Neuronal stem cell (in vitro differentiated cells): ENCODE results near the gene MS4A18.

ENCODE experiments used
- DNase-seq: peaks from one replicate; pipeline ENCODE4 v3.0.0-alpha.2; 2013; ENCODE audit warnings: low spot score
- H2AFZ ChIP-seq: one replicate; pipeline ENCODE4 v1.6.1; 2013; ENCODE audit warnings: mild to moderate bottlenecking, low read length, inconsistent platforms
- H2AK5ac ChIP-seq: 2 replicates; pipeline ENCODE4 v1.6.1; 2013; ENCODE audit warnings: low read depth, mild to moderate bottlenecking, inconsistent platforms, low read length, moderate library complexity, mixed read lengths
- H2BK120ac ChIP-seq: 2 replicates; pipeline ENCODE4 v1.6.1; 2013; ENCODE audit warnings: low read depth, mild to moderate bottlenecking, inconsistent platforms, low read length, moderate library complexity, mixed read lengths
- H2BK12ac ChIP-seq: one replicate; pipeline ENCODE4 v1.6.1; 2013; ENCODE audit warnings: low read length, inconsistent platforms
- H2BK15ac ChIP-seq: 2 replicates; pipeline ENCODE4 v1.6.1; 2013; ENCODE audit warnings: mild to moderate bottlenecking, low read length, inconsistent platforms, mixed read lengths
- H2BK5ac ChIP-seq: one replicate; pipeline ENCODE4 v1.6.1; 2013; ENCODE audit warnings: inconsistent platforms, mild to moderate bottlenecking, low read length, moderate library complexity
- H3K14ac ChIP-seq: one replicate; pipeline ENCODE4 v1.6.1; 2013; ENCODE audit warnings: low read length, inconsistent platforms
- H3K18ac ChIP-seq: 2 replicates; pipeline ENCODE4 v1.6.1; 2013; ENCODE audit warnings: low read length, inconsistent platforms
- H3K23ac ChIP-seq: 2 replicates; pipeline ENCODE4 v1.6.1; 2013; ENCODE audit warnings: low read depth, mild to moderate bottlenecking, mixed read lengths, low read length, inconsistent platforms; ENCODE audit not compliant: poor library complexity
- H3K27ac ChIP-seq: replicated peaks from 3 replicates; pipeline ENCODE4 v1.5.1; 2013; ENCODE audit warnings: low read length, inconsistent platforms
- H3K27me3 ChIP-seq, 3 experiments: 2 replicates each; pipeline ENCODE4 v1.6.1; 2013; ENCODE audit warnings: low read length in 3 of 3, mild to moderate bottlenecking in 2 of 3, inconsistent platforms in 1 of 3, low read depth in 1 of 3, mixed read lengths in 1 of 3, moderate library complexity in 1 of 3; ENCODE audit not compliant: control insufficient read depth in 3 of 3, insufficient read depth in 3 of 3
- H3K36me3 ChIP-seq, 2 donors: replicated peaks in 1 of 2; 2 replicates each; pipeline ENCODE4 v1.6.1; 2013; ENCODE audit warnings: low read length in 2 of 2; ENCODE audit not compliant: control insufficient read depth in 2 of 2, insufficient read depth in 2 of 2
- H3K4ac ChIP-seq: 2 replicates; pipeline ENCODE4 v1.6.1; 2013; ENCODE audit warnings: inconsistent platforms, mild to moderate bottlenecking, low read length, moderate library complexity
- H3K4me1 ChIP-seq, 2 donors: 1 replicate in 1 of 2; 2 replicates in 1 of 2; pipeline ENCODE4 v1.6.1; 2013; ENCODE audit warnings: low read length in 2 of 2, low read depth in 1 of 2; ENCODE audit not compliant: control insufficient read depth in 2 of 2, insufficient read depth in 1 of 2
- H3K4me2 ChIP-seq: one replicate; pipeline ENCODE4 v1.6.1; 2013; ENCODE audit warnings: mild to moderate bottlenecking, low read length, inconsistent platforms; ENCODE audit not compliant: insufficient read depth, poor library complexity, severe bottlenecking
- H3K4me3 ChIP-seq, 2 donors: 2 replicates each; pipeline ENCODE4 v1.5.1; 2013; ENCODE audit warnings: low read length in 2 of 2, mild to moderate bottlenecking in 2 of 2, inconsistent platforms in 1 of 2, moderate library complexity in 1 of 2
- H3K79me1 ChIP-seq: one replicate; pipeline ENCODE4 v1.6.1; 2013; ENCODE audit warnings: low read depth, mild to moderate bottlenecking, inconsistent platforms, low read length, moderate library complexity
- H3K9ac ChIP-seq: one replicate; pipeline ENCODE4 v1.6.1; 2013; ENCODE audit warnings: mild to moderate bottlenecking, low read depth, low read length, inconsistent platforms; ENCODE audit not compliant: poor library complexity
- H3K9me3 ChIP-seq, 2 donors: replicated peaks in 1 of 2; 2 replicates each; pipeline versions ENCODE3 to v1.6.1; 2013; ENCODE audit warnings: low read length in 2 of 2, mild to moderate bottlenecking in 2 of 2, inconsistent platforms in 1 of 2, low read depth in 1 of 2, mixed read lengths in 1 of 2, moderate library complexity in 1 of 2; ENCODE audit not compliant: control insufficient read depth in 2 of 2, insufficient read depth in 1 of 2
- H4K8ac ChIP-seq: one replicate; pipeline ENCODE4 v1.6.1; 2013; ENCODE audit warnings: low read depth, mild to moderate bottlenecking, inconsistent platforms, low read length, moderate library complexity
- H4K91ac ChIP-seq: one replicate; pipeline ENCODE4 v1.6.1; 2013; ENCODE audit warnings: low read length, low read depth, mild to moderate bottlenecking, inconsistent platforms; ENCODE audit not compliant: poor library complexity
- WGBS, 2 donors: extraction: QIAGEN DNeasy Blood & Tissue Kit; methylation state at CpG; one replicate each; pipeline ENCODE4 v1.1.7; 2013; ENCODE audit warnings: missing lambda C conversion rate in 2 of 2, mixed read lengths in 1 of 2; ENCODE audit not compliant: insufficient read length in 2 of 2, insufficient replicate concordance in 1 of 2; ENCODE audit errors: extremely low coverage in 2 of 2; 5-methylcytosine and 5-hydroxymethylcytosine counted together

The MS4A18 gene

GRCh38 chr11:60769811-60770210, 45.3 kb downstream of the MS4A18 start:
- WGBS, 2 donors = no CpG with 5 or more reads among the region's 11 CpGs
- H3K4me2 ChIP-seq = no peak overlapping the region

GRCh38 chr11:60771146-60771545, 46.6 kb downstream of the MS4A18 start:
- no peak overlapping the region for H2AK5ac ChIP-seq
- H2AFZ ChIP-seq = no peak overlapping the region
- no peak overlapping the region for H2BK120ac ChIP-seq
- no peak overlapping the region for H2BK5ac ChIP-seq
- no peak overlapping the region for H3K27ac ChIP-seq
- H3K14ac ChIP-seq = no peak overlapping the region
- H3K4me1 ChIP-seq = no peaks in the 10 kb centered on the region
- H3K79me1 ChIP-seq = no peaks in the 10 kb centered on the region
- H2BK12ac ChIP-seq = no peak overlapping the region
- H3K36me3 ChIP-seq = no peaks in the 10 kb centered on the region
- no peak for DNase-seq
- no peak overlapping the region for H3K4me2 ChIP-seq
- no peak overlapping the region for H3K4me3 ChIP-seq
- no peak overlapping the region for H3K23ac ChIP-seq
- no peak overlapping the region for H3K9ac ChIP-seq
- WGBS, 2 donors = no CpG with 5 or more reads among the region's 4 CpGs
- no peak overlapping the region for H4K8ac ChIP-seq
- H3K27me3 ChIP-seq = peaks cover 0 to 3% (median 0%) of the 10 kb centered on the region in 3 experiments
- no peak overlapping the region for H2BK15ac ChIP-seq
- H4K91ac ChIP-seq = no peak overlapping the region
- H3K9me3 ChIP-seq = no peaks in the 10 kb centered on the region
- H3K4ac ChIP-seq = no peak overlapping the region
- no peak overlapping the region for H3K18ac ChIP-seq

More at GRCh38 chr11:60769811-60770210, 45.3 kb downstream of the MS4A18 start:
- Histone ChIP-seq H2BK15ac (no peak overlapping the region), H3K36me3 (no peaks in the 10 kb centered on the region), H2BK12ac (no peak overlapping the region), H2BK120ac (no peak overlapping the region), H2AK5ac (no peak overlapping the region), H3K4me3 (no peak overlapping the region), H3K23ac (no peak overlapping the region), H3K4me1 (no peaks in the 10 kb centered on the region), H4K8ac (no peak overlapping the region), H3K14ac (no peak overlapping the region), H2AFZ (no peak overlapping the region), H3K9ac (peak overlapping the region; percentile 50), H3K9me3 (no peaks in the 10 kb centered on the region), H4K91ac (peak overlapping the region; percentile 35), H3K79me1 (no peaks in the 10 kb centered on the region), H3K27me3 (peaks cover 0 to 3% (median 0%) of the 10 kb centered on the region in 3 experiments), H2BK5ac (no peak overlapping the region), H3K27ac (no peak overlapping the region), H3K18ac (peak overlapping the region; percentile 78), H3K4ac (peak overlapping the region; percentile 39)
- no peak for DNase-seq

GRCh38 chr11:60771879-60772525, 47.5 kb downstream of the MS4A18 start:
- H3K23ac ChIP-seq = no peak overlapping the region
- no peak overlapping the region for H3K27ac ChIP-seq
- no peak overlapping the region for H3K4ac ChIP-seq
- no peak overlapping the region for H4K91ac ChIP-seq
- no peak overlapping the region for H2AK5ac ChIP-seq
- no peak overlapping the region for H3K18ac ChIP-seq
- H3K27me3 ChIP-seq = peaks cover 0 to 3% (median 0%) of the 10 kb centered on the region in 3 experiments
- H3K36me3 ChIP-seq = no peaks in the 10 kb centered on the region
- no CpG with 5 or more reads among the region's 16 CpGs for WGBS, 2 donors
- no peak overlapping the region for H3K14ac ChIP-seq
- no peak overlapping the region for H3K4me3 ChIP-seq
- no peaks in the 10 kb centered on the region for H3K4me1 ChIP-seq
- no peak overlapping the region for H2AFZ ChIP-seq
- H2BK12ac ChIP-seq = no peak overlapping the region
- H2BK120ac ChIP-seq = no peak overlapping the region
- DNase-seq = no peak
- H2BK5ac ChIP-seq = no peak overlapping the region
- no peaks in the 10 kb centered on the region for H3K79me1 ChIP-seq
- H2BK15ac ChIP-seq = no peak overlapping the region
- no peak overlapping the region for H3K4me2 ChIP-seq
- no peak overlapping the region for H3K9ac ChIP-seq
- H4K8ac ChIP-seq = no peak overlapping the region
- H3K9me3 ChIP-seq = no peaks in the 10 kb centered on the region

- H2BK12ac ChIP-seq = no peak overlapping the region
- no peaks in the 10 kb centered on the region for H3K79me1 ChIP-seq
- H2BK5ac ChIP-seq = no peak overlapping the region
- peaks cover 0 to 3% (median 0%) of the 10 kb centered on the region in 3 experiments for H3K27me3 ChIP-seq
- H3K36me3 ChIP-seq = no peaks in the 10 kb centered on the region
- no peak overlapping the region for H3K4me3 ChIP-seq
- no peak overlapping the region for H3K27ac ChIP-seq
- no peak for DNase-seq
- no peaks in the 10 kb centered on the region for H3K9me3 ChIP-seq
- no peak overlapping the region for H4K91ac ChIP-seq
- no peak overlapping the region for H4K8ac ChIP-seq
- H2AK5ac ChIP-seq = peak overlapping the region; percentile 60
- H2AFZ ChIP-seq = no peak overlapping the region
- no CpG with 5 or more reads among the region's 8 CpGs for WGBS, 2 donors
- no peak overlapping the region for H2BK15ac ChIP-seq
- H3K23ac ChIP-seq = peak overlapping the region; percentile 69
- no peak overlapping the region for H2BK120ac ChIP-seq
- H3K4ac ChIP-seq = no peak overlapping the region
- H3K9ac ChIP-seq = no peak overlapping the region
- peak overlapping the region; percentile 29 for H3K18ac ChIP-seq
- no peaks in the 10 kb centered on the region for H3K4me1 ChIP-seq
- H3K14ac ChIP-seq = no peak overlapping the region
- H3K4me2 ChIP-seq = no peak overlapping the region
Measured at GRCh38 chr11:60772666-60773065, 48.1 kb downstream of the MS4A18 start.
